ENCODE data around the gene EOGT.

- TF ChIP-seq CTCF (IDR thresholded peaks at IDR 0.05 in 4 of 5, conservative IDR thresholded peaks at IDR 0.05 in 1 of 5) (no peak), POLR2A (IDR thresholded peaks at IDR 0.05) (no peak)
These were observed 1.2 kb downstream of the EOGT start for GRCh38 chr3:69012100-69012799.
